Endothelial cell of umbilical vein (primary cell): ENCODE results near the gene BRD1.

Source experiments
- JUN ChIP-seq: IDR thresholded peaks from 2 replicates; pipeline ENCODE4 v1.6.1; 2011; ENCODE audit warnings: borderline replicate concordance, low read depth; ENCODE audit not compliant: insufficient read length, insufficient read depth
- MYC ChIP-seq: IDR thresholded peaks from one replicate; pipeline ENCODE4 v1.6.1; 2011; ENCODE audit warnings: mild to moderate bottlenecking, low read depth, low read length
- POLR2A ChIP-seq: IDR thresholded peaks from 2 replicates; pipeline ENCODE4 v1.6.1; 2012; ENCODE audit warnings: low read depth, mild to moderate bottlenecking, control low read depth, low read length
- POLR2AphosphoS5 ChIP-seq: IDR thresholded peaks from 2 replicates; pipeline ENCODE4 v1.6.1; 2012; ENCODE audit warnings: low read depth, mild to moderate bottlenecking, control low read depth, low read length, moderate library complexity; ENCODE audit not compliant: insufficient read depth
- TF ChIP-seq, protein P1 (sequence below), 2 donors: IDR thresholded peaks; 1 replicate in 1 of 2; 2 replicates in 1 of 2; pipeline ENCODE4 v1.5.1; 2011; ENCODE audit warnings: low read length in 2 of 2, mild to moderate bottlenecking in 2 of 2, moderate library complexity in 2 of 2, control low read depth in 1 of 2, inconsistent platforms in 1 of 2, low read depth in 1 of 2; ENCODE audit not compliant: insufficient read depth in 1 of 2; ENCODE audit errors: extremely low read depth in 1 of 2

DNA sequence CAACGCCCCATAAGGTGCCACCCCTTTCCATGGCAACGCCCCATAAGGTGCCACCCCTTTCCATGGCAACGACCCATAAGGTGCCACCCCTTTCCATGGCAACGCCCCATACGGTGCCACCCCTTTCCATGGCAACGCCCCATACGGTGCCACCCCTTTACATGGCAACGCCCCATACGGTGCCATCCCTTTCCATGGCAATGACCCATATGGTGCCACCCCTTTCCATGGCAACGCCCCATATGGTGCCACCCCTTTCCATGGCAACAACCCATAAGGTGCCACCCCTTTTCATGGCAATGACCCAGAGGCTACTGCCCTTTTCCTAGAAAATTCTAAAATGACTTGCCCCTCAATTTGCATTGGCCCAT is 72.1 kb downstream of the BRD1 start:
- TF ChIP-seq, protein P1, sequence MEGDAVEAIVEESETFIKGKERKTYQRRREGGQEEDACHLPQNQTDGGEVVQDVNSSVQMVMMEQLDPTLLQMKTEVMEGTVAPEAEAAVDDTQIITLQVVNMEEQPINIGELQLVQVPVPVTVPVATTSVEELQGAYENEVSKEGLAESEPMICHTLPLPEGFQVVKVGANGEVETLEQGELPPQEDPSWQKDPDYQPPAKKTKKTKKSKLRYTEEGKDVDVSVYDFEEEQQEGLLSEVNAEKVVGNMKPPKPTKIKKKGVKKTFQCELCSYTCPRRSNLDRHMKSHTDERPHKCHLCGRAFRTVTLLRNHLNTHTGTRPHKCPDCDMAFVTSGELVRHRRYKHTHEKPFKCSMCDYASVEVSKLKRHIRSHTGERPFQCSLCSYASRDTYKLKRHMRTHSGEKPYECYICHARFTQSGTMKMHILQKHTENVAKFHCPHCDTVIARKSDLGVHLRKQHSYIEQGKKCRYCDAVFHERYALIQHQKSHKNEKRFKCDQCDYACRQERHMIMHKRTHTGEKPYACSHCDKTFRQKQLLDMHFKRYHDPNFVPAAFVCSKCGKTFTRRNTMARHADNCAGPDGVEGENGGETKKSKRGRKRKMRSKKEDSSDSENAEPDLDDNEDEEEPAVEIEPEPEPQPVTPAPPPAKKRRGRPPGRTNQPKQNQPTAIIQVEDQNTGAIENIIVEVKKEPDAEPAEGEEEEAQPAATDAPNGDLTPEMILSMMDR (IDR thresholded peaks at IDR 0.05; ENCODE audit: extremely low read depth in 1 of 2, insufficient read depth in 1 of 2, low read depth in 1 of 2, low read length in 2 of 2), result no peak
- no peak for TF ChIP-seq MYC
- TF ChIP-seq POLR2AphosphoS5, result no peak
- no peak for TF ChIP-seq POLR2A
- no peak for TF ChIP-seq JUN
